Upper lobe of left lung (tissue), 6 donors: ENCODE data around the gene CRK. TPM values are rescaled to one million over a fixed set of nuclear protein-coding genes. Genes with fewer than 3 reads are reported as not detected.
A peak's percentile ranks its signal among the peaks of the same experiment; 100 is the strongest.
"Not testable (repeated sequence)": the region's sequence is repeated elsewhere in the genome, so short reads cannot be mapped to it uniquely, and the experiment has no call there.

Experiments
- ATAC-seq, 2 donors: fragments of 200-7000 bp; cut with Tn5 transposase; one replicate each; pipeline ENCODE4 v1.9.1; 2022; ENCODE audit warnings: mild to moderate bottlenecking in 2 of 2, moderate library complexity in 2 of 2; ENCODE audit not compliant: low FRiP score in 2 of 2
- DNase-seq, 2 donors: peaks; one replicate each; pipeline ENCODE4 v3.0.0-alpha.2; 2019 to 2020
- H3K27ac ChIP-seq, 4 donors: fragments of 200-600 bp; sonication (generic); one replicate each; pipeline ENCODE4 v1.5.1; 2016 to 2019
- H3K27me3 ChIP-seq, 4 donors: fragments of 200-600 bp; sonication (generic); one replicate each; pipeline ENCODE4 v1.5.1; 2017 to 2019
- H3K36me3 ChIP-seq, 4 donors: fragments of 200-600 bp; sonication (generic); one replicate each; pipeline ENCODE4 v1.5.1; 2016 to 2019
- H3K4me1 ChIP-seq, 4 donors: fragments of 200-600 bp; sonication (generic); one replicate each; pipeline ENCODE4 v1.5.1; 2018 to 2019
- H3K4me3 ChIP-seq, 4 donors: fragments of 200-600 bp; sonication (generic); one replicate each; pipeline ENCODE4 v1.5.1; 2017 to 2019; ENCODE audit warnings: mild to moderate bottlenecking in 2 of 4, moderate library complexity in 1 of 4
- H3K9me3 ChIP-seq, 4 donors: fragments of 200-600 bp; sonication (generic); one replicate each; pipeline ENCODE4 v1.5.1; 2018 to 2019
- CTCF ChIP-seq, 6 experiments: fragments of 450-650 bp in 4 of 6; fragments of 200-600 bp in 2 of 6; sonication (generic) in 2 of 6; IDR thresholded peaks; one replicate each; pipeline ENCODE4 v1.5.1; 2016 to 2019; ENCODE audit warnings: antibody characterized with exemption in 6 of 6
- EP300 ChIP-seq, 4 donors: sonication (generic); formaldehyde crosslinking; IDR thresholded peaks; one replicate each; pipeline ENCODE4 v1.5.1; 2017; ENCODE audit warnings: antibody characterized with exemption in 4 of 4, control low read depth in 2 of 4
- POLR2A ChIP-seq, 4 donors: fragments of 450-650 bp; IDR thresholded peaks; one replicate each; pipeline ENCODE4 v1.5.1; 2016 to 2017; ENCODE audit warnings: antibody characterized with exemption in 4 of 4, mild to moderate bottlenecking in 2 of 4
- POLR2AphosphoS5 ChIP-seq, 2 donors: sonication (generic); formaldehyde crosslinking; IDR thresholded peaks; one replicate each; pipeline ENCODE4 v1.5.1; 2017; ENCODE audit warnings: antibody characterized with exemption in 2 of 2
- WGBS, 2 donors: methylation state at CpG; one replicate each; pipeline ENCODE4 v1.1.5; 2017 to 2018; 5-methylcytosine and 5-hydroxymethylcytosine counted together
- total RNA-seq, 6 donors: library from RNA; depleted of rRNA in 4 of 6; stranded (reverse); fragments of >200 nt in 4 of 6; gene quantifications; one replicate each; pipeline versions ENCODE4 v1.1.0 to v1.2.1, GENCODE V29; 2016 to 2021
- donor health status: DM: no; HTN: no; CAD: no; lungs with moderate emphysema.
- donor health status: DM: no; HTN: yes; CAD: no; lungs with severe emphysema.

The CRK gene
- total RNA-seq, 6 donors from 2014 or later = 37.7 to 121 (median 65.8) TPM

DNA sequence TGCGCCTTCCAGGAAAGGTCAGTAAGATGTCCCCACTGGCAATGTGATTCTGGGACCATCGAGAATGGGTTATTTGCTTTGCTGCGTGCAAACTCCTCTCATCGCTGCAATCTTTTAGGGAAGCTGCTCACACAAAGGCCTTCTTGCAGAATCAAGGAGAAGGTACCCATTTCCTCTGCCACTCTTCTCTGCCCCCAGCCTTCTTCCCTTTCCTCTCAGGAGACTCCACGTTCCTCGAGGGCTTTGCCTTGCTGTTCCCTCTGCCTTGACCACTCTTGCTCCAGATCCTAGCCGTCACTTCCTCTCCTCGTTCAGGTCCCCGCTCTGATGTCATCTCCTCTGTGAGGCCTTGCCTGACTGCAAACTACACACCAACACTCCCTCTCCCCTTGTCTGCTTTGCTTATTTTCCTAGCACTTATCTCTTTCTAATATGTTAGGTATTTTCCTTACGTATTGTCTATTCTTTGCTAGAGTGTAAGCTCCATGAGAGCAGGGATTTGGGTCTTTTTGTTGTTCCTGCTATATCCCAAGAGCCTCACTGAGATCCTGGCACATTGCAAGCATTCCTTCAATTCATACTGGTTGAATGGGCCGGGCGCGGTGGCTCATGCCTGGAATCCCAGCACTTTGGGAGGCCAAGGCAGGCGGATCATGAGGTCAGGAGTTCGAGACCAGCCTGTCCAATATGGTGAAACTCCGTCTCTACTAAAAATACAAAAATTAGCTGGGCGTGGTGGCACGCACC, 5.3 kb upstream of the CRK start:
- Histone ChIP-seq H3K4me3 (no peak overlapping the region), H3K27ac (peak overlapping the region in 1 of 4 donors; percentile 64), H3K27me3 (no peaks in the 10 kb centered on the region), H3K9me3 (no peaks in the 10 kb centered on the region), H3K36me3 (peaks cover 5 to 35% (median 20%) of the 10 kb centered on the region in 4 donors), H3K4me1 (peaks cover 14 to 46% (median 38%) of the 10 kb centered on the region in 4 donors)
- peak in 1 of 2 donors; percentile 7 for ATAC-seq
- DNase-seq = no peak
- WGBS, 2 donors = 72 to 84% methylated on average over 18 of the region's 18 CpGs
- no peak for TF ChIP-seq POLR2A (IDR thresholded peaks at IDR 0.05)

DNA sequence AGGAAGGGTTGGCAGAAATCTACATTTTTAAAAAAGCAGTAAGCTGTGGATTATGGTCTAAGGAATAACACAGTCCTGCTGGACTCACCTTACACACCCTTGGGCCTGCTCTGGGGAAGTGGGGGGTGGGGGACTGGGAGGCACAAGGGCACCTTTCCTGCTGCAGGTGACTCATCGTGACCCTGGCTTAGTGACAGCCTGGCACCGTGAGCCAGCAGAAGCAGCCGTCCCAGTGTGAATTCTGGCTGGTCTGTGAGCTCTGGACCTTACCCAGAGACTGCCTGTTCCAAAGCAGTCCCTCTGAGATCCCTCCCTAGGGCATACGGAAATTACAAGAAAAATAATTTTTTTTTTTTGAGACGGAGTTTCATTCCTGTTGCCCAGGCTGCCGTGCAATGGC, 4.2 kb upstream of the CRK start:
- Histone ChIP-seq H3K27me3 (no peaks in the 10 kb centered on the region), H3K4me3 (no peak overlapping the region), H3K27ac (peak overlapping the region in 2 of 4 donors; percentile 8 to 64), H3K36me3 (peaks cover 0 to 24% (median 12%) of the 10 kb centered on the region in 4 donors), H3K4me1 (peaks cover 14 to 47% (median 38%) of the 10 kb centered on the region in 4 donors), H3K9me3 (no peaks in the 10 kb centered on the region)
- WGBS, 2 donors = 27 to 45% methylated on average over 5 to 6 of the region's 6 CpGs
- peak in 1 of 2 donors; percentile 93 for DNase-seq
- ATAC-seq = peak in 1 of 2 donors; percentile 31
- TF ChIP-seq EP300 (IDR thresholded peaks at IDR 0.05) (no peak), POLR2A (IDR thresholded peaks at IDR 0.05) (peak in 1 of 4 donors; percentile 26), CTCF (IDR thresholded peaks at IDR 0.05) (no peak)

- DNase-seq = peak; percentile 73 to 91
- Histone ChIP-seq H3K36me3 (peaks cover 0 to 10% (median 3%) of the 10 kb centered on the region in 4 donors), H3K9me3 (no peaks in the 10 kb centered on the region), H3K4me3 (peak overlapping the region; percentile 82 to 98 (median 93)), H3K4me1 (peaks cover 30 to 62% (median 46%) of the 10 kb centered on the region in 4 donors), H3K27ac (peak overlapping the region; percentile 98 to 99 (median 99)), H3K27me3 (no peaks in the 10 kb centered on the region)
- peak; percentile 70 to 75 for ATAC-seq
- WGBS, 2 donors = 0 to 1% methylated on average over 25 to 31 of the region's 31 CpGs
- TF ChIP-seq POLR2AphosphoS5 (IDR thresholded peaks at IDR 0.05) (peak in 1 of 2 donors; percentile 11), EP300 (IDR thresholded peaks at IDR 0.05) (no peak), CTCF (IDR thresholded peaks at IDR 0.05) (peak; percentile 55 to 86 (median 76))
Measured at GRCh38 chr17:1455291-1455796, 688 bp downstream of the CRK start.

DNA sequence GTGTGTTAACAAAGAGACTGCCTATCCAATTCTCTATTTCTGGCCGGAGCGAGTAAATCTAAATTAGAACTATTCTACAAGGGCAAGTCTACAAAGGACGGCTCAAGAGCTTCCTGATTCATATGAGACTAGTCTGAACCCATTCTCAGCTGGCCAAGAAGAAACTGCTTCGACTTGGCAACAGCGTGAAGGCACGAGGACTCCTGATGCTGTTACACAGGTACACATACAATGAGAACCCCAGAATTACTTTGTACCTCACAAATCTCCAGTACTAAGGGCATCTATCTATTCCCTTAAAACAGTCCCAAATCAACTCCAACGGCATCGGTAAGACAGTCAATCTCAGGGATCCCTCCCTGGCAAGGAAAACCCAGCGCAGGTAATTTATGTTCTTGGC, 1.5 kb downstream of the CRK start:
- Histone ChIP-seq H3K9me3 (no peaks in the 10 kb centered on the region), H3K36me3 (peaks cover 0 to 10% (median 3%) of the 10 kb centered on the region in 4 donors), H3K27me3 (no peaks in the 10 kb centered on the region), H3K4me3 (peak overlapping the region; percentile 82 to 98 (median 93)), H3K4me1 (peaks cover 33 to 63% (median 47%) of the 10 kb centered on the region in 4 donors), H3K27ac (peak overlapping the region; percentile 98 to 99 (median 99))
- TF ChIP-seq CTCF (IDR thresholded peaks at IDR 0.05) (no peak), EP300 (IDR thresholded peaks at IDR 0.05) (no peak), POLR2A (IDR thresholded peaks at IDR 0.05) (no peak), POLR2AphosphoS5 (IDR thresholded peaks at IDR 0.05) (no peak)
- DNase-seq = no peak
- 45 to 57% methylated on average over 9 of the region's 9 CpGs for WGBS, 2 donors
- no peak for ATAC-seq

GRCh38 chr17:1453694-1454093, 2.3 kb downstream of the CRK start:
- Histone ChIP-seq H3K27ac (peak overlapping the region in 3 of 4 donors; percentile 26 to 99 (median 99)), H3K36me3 (peaks cover 0 to 10% (median 3%) of the 10 kb centered on the region in 4 donors), H3K4me1 (peaks cover 38 to 72% (median 55%) of the 10 kb centered on the region in 4 donors), H3K4me3 (peak overlapping the region in 1 of 4 donors; percentile 93)
- ATAC-seq, H3K27me3 ChIP-seq, DNase-seq, H3K9me3 ChIP-seq: not testable (repeated sequence)
- WGBS, 2 donors = 67 to 86% methylated on average over 11 of the region's 11 CpGs
